Aorta (tissue), 5 donors: ENCODE data around the gene RBM4. TPM values are rescaled to one million over a fixed set of nuclear protein-coding genes. Genes with fewer than 3 reads are reported as not detected.

Experiments used
- ATAC-seq: fragments of 200-7000 bp; cut with Tn5 transposase; one replicate; pipeline ENCODE4 v1.9.1; 2022; ENCODE audit warnings: moderate library complexity; ENCODE audit not compliant: low FRiP score
- DNase-seq, 2 donors: peaks; one replicate each; pipeline ENCODE4 v3.0.0-alpha.2; 2020
- H3K27ac ChIP-seq, 2 donors: one replicate each; pipeline ENCODE4 v1.5.1; 2013; ENCODE audit warnings: low read length in 2 of 2, mild to moderate bottlenecking in 2 of 2, moderate library complexity in 2 of 2, control low read depth in 1 of 2, inconsistent platforms in 1 of 2, low read depth in 1 of 2
- H3K27me3 ChIP-seq, 2 donors: one replicate each; pipeline ENCODE4 v1.6.1; 2013; ENCODE audit warnings: control low read depth in 1 of 2, low read length in 1 of 2, mild to moderate bottlenecking in 1 of 2, moderate library complexity in 1 of 2; ENCODE audit not compliant: insufficient read depth in 2 of 2, control insufficient read depth in 1 of 2
- H3K36me3 ChIP-seq, 2 donors: one replicate each; pipeline ENCODE4 v1.6.1; 2013; ENCODE audit warnings: control low read depth in 1 of 2, low read length in 1 of 2, mild to moderate bottlenecking in 1 of 2; ENCODE audit not compliant: insufficient read depth in 2 of 2, control insufficient read depth in 1 of 2
- H3K4me1 ChIP-seq, 2 donors: one replicate each; pipeline ENCODE4 v1.6.1; 2013; ENCODE audit warnings: low read length in 2 of 2, control low read depth in 1 of 2, mild to moderate bottlenecking in 1 of 2, moderate library complexity in 1 of 2; ENCODE audit not compliant: insufficient read depth in 2 of 2, control insufficient read depth in 1 of 2
- H3K4me3 ChIP-seq, 2 donors: one replicate each; pipeline ENCODE4 v1.5.1; 2013; ENCODE audit warnings: low read length in 2 of 2, control low read depth in 1 of 2, mild to moderate bottlenecking in 1 of 2
- H3K9me3 ChIP-seq: one replicate; pipeline ENCODE4 v1.6.1; 2013; ENCODE audit warnings: mild to moderate bottlenecking, low read length; ENCODE audit not compliant: control insufficient read depth
- WGBS, 2 donors: extraction: QIAGEN DNeasy Blood & Tissue Kit; methylation state at CpG; one replicate each; pipeline ENCODE4 v1.1.7; 2013; 5-methylcytosine and 5-hydroxymethylcytosine counted together
- intact Hi-C, 2 donors: fragments of 100-400 bp; cut with DNase I; formaldehyde crosslinking; loops; one replicate each; pipeline versions ENCODE4 v1.14.2 to v1.15.0; 2022
- polyA plus RNA-seq, 2 donors: library from polyadenylated mRNA; stranded (reverse); fragments of 200-250 nt; gene quantifications; one replicate each; pipeline ENCODE4 v1.2.3, GENCODE V29; 2013
- total RNA-seq, 2 donors: library from RNA; stranded (reverse); fragmentation: NEBNext Ultra II Directional; extraction: Animal tissue kit (Norgen Biotek cat#: 25700); gene quantifications; one replicate each; pipeline ENCODE4 v1.2.1, GENCODE V29; 2021
- donor health status: healthy with polysubstance abuse.
- donor health status: Bipolar disorder and iron deficiency.
- donor health status: DM: no; HTN: no; CAD: no.
- donor health status: DM: no; HTN: no; CAD: no.
- donor health status: DM: yes; HTN: yes; CAD: no.

The RBM4 gene
- total and polyA plus RNA-seq, 4 donors = 78.6 to 98.1 (median 89.0) TPM

DNA sequence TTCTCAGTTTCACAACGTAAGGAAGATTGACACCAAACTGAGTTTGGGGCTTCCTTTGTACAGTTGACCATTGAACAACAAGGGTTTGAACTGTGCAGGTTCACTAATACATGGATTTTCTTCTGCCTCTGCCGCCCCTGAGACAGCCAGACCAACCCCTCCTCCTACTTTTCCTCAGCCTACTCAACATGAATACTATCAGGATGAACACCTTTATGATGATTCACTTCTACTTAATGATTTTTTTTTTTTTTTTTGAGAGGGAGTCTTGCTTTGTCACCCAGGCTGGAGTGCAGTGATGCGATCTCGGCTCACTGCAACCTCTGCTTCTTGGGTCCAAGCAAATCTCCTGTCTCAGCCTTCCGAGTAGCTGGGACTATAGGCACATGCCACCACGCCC lies 14.6 kb downstream of the RBM4 start:
- no peak overlapping the region for H3K27ac ChIP-seq
- no peaks in the 10 kb centered on the region for H3K27me3 ChIP-seq
- 83 to 87% methylated on average over 6 of the region's 6 CpGs for WGBS, 2 donors
- no peaks in the 10 kb centered on the region for H3K9me3 ChIP-seq
- ATAC-seq (no peak), DNase-seq (no peak)
- intact Hi-C loops = no loop called here
- H3K4me3 ChIP-seq = no peak overlapping the region
- peaks cover 0 to 6% of the 10 kb centered on the region in 2 donors for H3K36me3 ChIP-seq
- H3K4me1 ChIP-seq = no peaks in the 10 kb centered on the region

DNA sequence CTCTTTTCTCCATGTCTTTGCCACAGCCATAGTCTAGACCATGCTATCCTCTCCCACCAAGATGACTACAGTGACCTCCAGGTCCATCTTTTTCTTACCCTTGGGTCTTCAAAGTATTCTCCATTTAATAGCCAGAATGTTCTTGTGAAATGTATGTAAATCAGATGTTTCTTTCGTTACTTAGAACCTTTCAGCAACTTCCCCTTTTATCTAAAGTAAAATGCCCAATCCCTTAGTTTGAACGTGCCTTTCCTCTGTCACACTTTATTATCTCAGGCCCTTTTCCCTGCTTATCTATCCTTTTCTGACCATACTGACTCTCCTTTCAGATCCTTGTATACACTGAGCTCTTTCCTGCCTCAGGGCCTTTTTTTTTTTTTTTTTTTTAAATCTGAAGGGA lies 21.3 kb downstream of the RBM4 start:
- H3K27me3 ChIP-seq = no peaks in the 10 kb centered on the region
- intact Hi-C loops = no loop called here
- H3K36me3 ChIP-seq = peaks cover 0 to 2% of the 10 kb centered on the region in 2 donors
- no peak overlapping the region for H3K27ac ChIP-seq
- DNase-seq = no peak
- no peak for ATAC-seq
- no peak overlapping the region for H3K4me3 ChIP-seq
- no peaks in the 10 kb centered on the region for H3K9me3 ChIP-seq
- WGBS, 2 donors = 40 to 44% methylated on average over 2 of the region's 2 CpGs
- H3K4me1 ChIP-seq = no peaks in the 10 kb centered on the region

DNA sequence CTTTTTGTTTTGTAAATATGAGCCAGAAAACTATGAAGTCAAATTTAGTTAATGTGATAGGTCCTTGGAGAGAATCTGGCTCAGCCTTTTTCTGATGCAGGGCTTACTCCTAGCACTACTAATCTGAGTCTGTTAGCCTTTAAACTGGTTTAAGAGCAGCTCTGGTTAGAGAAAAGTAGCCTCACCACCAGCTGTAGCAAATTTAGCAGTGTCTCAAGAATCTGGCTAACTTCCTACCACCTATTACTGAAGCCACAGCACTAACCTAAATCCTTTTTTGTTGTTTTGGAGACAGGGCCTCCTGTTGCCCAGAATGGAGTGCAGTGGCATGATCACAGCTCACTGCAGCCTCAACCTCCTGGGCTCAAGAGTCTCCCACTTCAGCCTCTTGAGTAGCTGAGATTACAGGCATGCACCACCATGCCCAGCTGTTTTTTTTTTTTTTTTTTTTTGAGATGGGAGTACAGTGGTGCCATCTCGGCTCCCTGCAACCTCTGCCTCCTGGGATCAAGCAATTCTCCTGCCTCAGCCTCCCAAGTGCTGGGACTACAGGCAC lies 25.3 kb downstream of the RBM4 start:
- DNase-seq (no peak), ATAC-seq (no peak)
- WGBS, 2 donors = 82 to 91% methylated on average over 1 of the region's 1 CpG
- Histone ChIP-seq H3K4me1 (no peaks in the 10 kb centered on the region), H3K27me3 (no peaks in the 10 kb centered on the region), H3K36me3 (peaks cover 0 to 3% of the 10 kb centered on the region in 2 donors), H3K9me3 (no peaks in the 10 kb centered on the region), H3K4me3 (no peak overlapping the region), H3K27ac (no peak overlapping the region)
- intact Hi-C loops = no loop called here

DNA sequence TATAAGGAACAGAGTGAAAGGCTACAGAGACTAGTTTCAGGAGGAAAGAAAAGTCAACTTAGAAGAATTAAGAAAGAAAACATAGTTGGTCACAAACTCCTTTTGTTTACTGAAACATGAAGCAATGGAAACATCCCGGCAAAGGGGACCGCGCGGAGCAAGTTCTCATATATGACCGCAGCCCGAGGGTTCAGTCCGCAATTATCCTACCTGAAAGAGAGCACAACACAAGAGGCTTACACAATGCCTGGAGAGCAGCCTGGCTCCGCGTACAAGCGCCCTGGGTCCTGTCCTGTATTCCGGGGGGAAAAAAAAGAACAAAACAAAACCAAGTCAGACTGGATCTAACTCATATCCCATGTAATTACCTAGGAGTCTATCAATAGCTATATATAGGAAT lies 26.9 kb downstream of the RBM4 start:
- no peak for ATAC-seq

DNA sequence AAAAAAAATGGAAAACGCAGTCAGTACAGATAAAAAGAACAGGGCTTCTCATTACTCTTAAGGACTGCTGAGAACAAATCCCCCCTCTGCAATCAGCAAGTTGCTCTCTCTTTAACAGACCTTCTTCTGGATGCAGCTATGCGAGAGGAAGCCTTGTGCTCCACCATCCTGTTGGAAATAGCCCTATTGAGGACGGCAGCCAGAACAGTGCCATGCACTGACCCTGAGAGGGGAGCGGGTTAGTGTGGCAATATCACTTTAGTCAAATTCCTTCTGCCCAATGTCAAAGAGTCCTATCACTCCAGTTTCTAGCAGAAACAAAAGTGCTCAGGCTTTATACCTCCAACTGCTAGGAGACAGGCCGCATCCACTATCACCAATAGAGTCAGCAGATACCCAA lies 32.3 kb downstream of the RBM4 start:
- intact Hi-C loops = no loop called here
- 71 to 75% methylated on average over 5 of the region's 5 CpGs for WGBS, 2 donors
- no peak overlapping the region for H3K4me3 ChIP-seq
- no peak for ATAC-seq
- peaks cover 0 to 2% of the 10 kb centered on the region in 2 donors for H3K36me3 ChIP-seq
- DNase-seq = peak in 1 of 2 donors; percentile 5
- H3K4me1 ChIP-seq = peaks cover 0 to 4% of the 10 kb centered on the region in 2 donors
- no peak overlapping the region for H3K27ac ChIP-seq
- H3K27me3 ChIP-seq = no peaks in the 10 kb centered on the region
- no peaks in the 10 kb centered on the region for H3K9me3 ChIP-seq

More for the DNA sequence above, 26.9 kb downstream of the RBM4 start:
- WGBS, 2 donors = 88 to 92% methylated on average over 11 of the region's 11 CpGs
- H3K36me3 ChIP-seq = peaks cover 0 to 3% of the 10 kb centered on the region in 2 donors
- no peak for DNase-seq
- no peak overlapping the region for H3K27ac ChIP-seq
- no peaks in the 10 kb centered on the region for H3K27me3 ChIP-seq
- H3K4me3 ChIP-seq = no peak overlapping the region
- H3K4me1 ChIP-seq = peaks cover 0 to 4% of the 10 kb centered on the region in 2 donors
- H3K9me3 ChIP-seq = no peaks in the 10 kb centered on the region
- intact Hi-C loops = no loop called here

DNA sequence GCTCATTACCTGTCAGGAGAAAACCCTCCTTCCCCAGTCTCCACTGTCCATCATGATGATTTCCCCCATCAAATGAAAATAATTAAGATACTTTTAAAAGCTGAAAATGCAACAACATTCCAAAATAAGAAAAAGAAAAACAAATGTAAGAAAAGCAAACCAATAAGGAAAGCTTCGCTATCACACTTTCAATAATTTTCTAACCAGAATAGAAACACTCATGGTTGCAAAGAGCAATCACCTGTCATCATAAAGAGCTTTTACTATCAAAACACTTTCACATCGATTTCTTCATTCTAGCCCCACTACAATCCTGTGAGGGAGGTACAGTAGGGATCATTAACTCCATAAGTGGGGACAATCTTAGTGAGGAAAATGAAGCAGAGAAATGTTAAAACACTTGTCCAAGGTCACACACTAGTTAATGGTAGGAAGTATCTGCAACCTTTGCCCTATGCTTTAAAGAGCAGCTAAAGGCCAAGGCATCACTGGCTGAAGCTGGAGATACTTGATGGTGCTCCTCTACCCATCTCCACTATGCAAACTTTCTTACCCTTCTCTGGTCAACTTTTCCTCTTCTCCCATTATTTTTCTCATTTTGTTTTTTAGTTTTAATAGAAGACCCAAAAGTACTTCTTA lies 36.6 kb downstream of the RBM4 start:
- WGBS, 2 donors = 57 to 69% methylated on average over 2 of the region's 2 CpGs
- intact Hi-C loops = loop anchor here in 1 of 2 donors (5.0 kb wide), 1 partner anchor 38 kb away; the partner anchor contains the start of gene RBM4
- peak in 1 of 2 donors; percentile 9 for DNase-seq
- H3K9me3 ChIP-seq = no peaks in the 10 kb centered on the region
- no peaks in the 10 kb centered on the region for H3K27me3 ChIP-seq
- no peaks in the 10 kb centered on the region for H3K36me3 ChIP-seq
- peaks cover 0 to under 1% of the 10 kb centered on the region in 2 donors for H3K4me1 ChIP-seq
- no peak overlapping the region for H3K27ac ChIP-seq
- H3K4me3 ChIP-seq = no peak overlapping the region
- no peak for ATAC-seq

DNA sequence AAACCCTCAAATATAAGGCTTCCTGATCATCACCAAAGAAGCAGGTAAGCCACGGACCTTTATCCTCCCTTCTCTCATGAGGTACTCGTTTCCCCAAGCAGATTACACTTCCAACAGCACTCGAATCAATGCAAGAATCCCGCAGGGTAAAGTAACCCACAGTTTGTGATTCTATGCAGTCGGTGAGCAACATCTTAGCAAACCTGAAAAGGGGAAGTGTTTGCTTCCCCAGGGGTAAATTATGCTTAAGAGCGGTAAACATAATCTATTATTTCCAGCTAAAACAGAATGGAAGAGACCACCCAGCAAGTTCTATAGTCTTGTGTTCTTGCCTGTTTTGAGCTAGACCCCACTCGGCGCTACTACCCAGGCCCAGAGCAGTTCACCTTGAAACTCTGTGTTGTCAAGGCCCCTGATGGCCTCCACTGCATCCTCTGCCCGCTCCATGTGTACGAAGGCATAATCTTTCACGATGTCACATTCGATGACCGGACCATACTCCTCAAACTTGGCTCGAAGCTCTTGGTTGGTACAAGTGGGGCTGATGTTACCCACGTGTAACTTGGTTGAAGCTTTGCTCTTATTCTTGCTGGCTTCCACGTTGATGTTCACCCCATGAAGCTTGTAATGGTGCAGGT lies 37.9 kb downstream of the RBM4 start:
- ATAC-seq = no peak
- Histone ChIP-seq H3K4me3 (peak overlapping the region in 1 of 2 donors; percentile 9), H3K4me1 (no peaks in the 10 kb centered on the region), H3K27me3 (no peaks in the 10 kb centered on the region), H3K9me3 (no peaks in the 10 kb centered on the region), H3K36me3 (no peaks in the 10 kb centered on the region), H3K27ac (no peak overlapping the region)
- intact Hi-C loops = loop anchor here in 1 of 2 donors (5.0 kb wide), 1 partner anchor 39 kb away; the partner anchor contains the start of gene RBM4
- DNase-seq = peak in 1 of 2 donors; percentile 32
- WGBS, 2 donors = 52 to 64% methylated on average over 16 of the region's 16 CpGs

DNA sequence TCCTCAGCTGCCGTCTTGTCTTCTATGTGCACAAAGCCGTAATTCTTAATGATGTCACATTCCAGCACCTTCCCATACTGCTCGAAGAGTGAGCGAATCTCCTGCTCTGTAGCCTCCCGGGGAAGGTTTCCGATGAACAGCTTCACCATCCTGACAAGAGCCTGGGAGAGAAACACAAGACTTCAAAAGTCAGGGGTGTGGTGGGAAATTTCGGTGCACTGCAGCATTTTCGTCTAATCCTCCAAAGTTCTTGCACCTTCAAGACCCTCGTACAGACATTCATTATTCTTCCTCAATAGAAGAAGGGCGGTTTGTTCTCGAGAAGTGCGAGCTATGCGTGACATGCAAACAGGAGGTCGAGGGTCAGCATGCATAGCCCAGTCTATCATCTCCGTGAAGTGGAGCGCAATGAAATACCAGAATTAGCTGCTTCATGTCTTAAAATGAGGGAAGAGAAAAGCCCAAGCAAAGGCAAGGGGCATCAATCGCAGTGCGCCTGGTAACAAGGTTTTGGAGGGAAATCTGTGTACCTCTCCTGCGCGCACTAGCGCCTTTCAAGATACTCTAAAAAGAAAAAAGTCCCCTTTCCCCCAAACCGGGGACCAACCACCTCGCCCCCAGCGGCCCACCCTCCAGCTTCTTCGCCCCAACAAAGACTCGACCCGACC lies 38.6 kb downstream of the RBM4 start:
- Histone ChIP-seq H3K36me3 (no peaks in the 10 kb centered on the region), H3K27me3 (no peaks in the 10 kb centered on the region), H3K27ac (peak overlapping the region in 1 of 2 donors; percentile 48), H3K9me3 (no peaks in the 10 kb centered on the region), H3K4me1 (no peaks in the 10 kb centered on the region), H3K4me3 (peak overlapping the region; percentile 61 to 63)
- DNase-seq = no peak
- 1 to 3% methylated on average over 25 to 27 of the region's 27 CpGs for WGBS, 2 donors
- intact Hi-C loops = loop anchor here in 1 of 2 donors (5.0 kb wide), 1 partner anchor 40 kb away; the partner anchor contains the start of gene RBM4
- no peak for ATAC-seq
